GM18520 (cell line): ENCODE measurements around the gene LHX8.
"Not testable (repeated sequence)": the region's sequence is repeated elsewhere in the genome, so short reads cannot be mapped to it uniquely, and the experiment has no call there.

Experiments used
- ATAC-seq: cut with Tn5 transposase; IDR thresholded peaks from one replicate; pipeline ENCODE4 v1.9.1; 2021; ENCODE audit not compliant: unreplicated experiment

LHX8 gene

GRCh38 chr1:75133750-75134646 lies at the start of gene LHX8:
Gene LHX8, plus strand, starts transcription at chr1:75134388. Its CDS starts 2,227 bp downstream, at chr1:75136615.
- ATAC-seq = no peak

GRCh38 chr1:75085931-75086330 lies 48.3 kb upstream of the LHX8 start:
- ATAC-seq = no peak

- no peak for ATAC-seq
Observed at GRCh38 chr1:75087278-75087677, 46.9 kb upstream of the LHX8 start.

GRCh38 chr1:75092141-75092540 lies 42.0 kb upstream of the LHX8 start:
- ATAC-seq = no peak

GRCh38 chr1:75097654-75098053 lies 36.5 kb upstream of the LHX8 start:
- ATAC-seq = no peak

- no peak for ATAC-seq
Observed at GRCh38 chr1:75099581-75099980, 34.6 kb upstream of the LHX8 start.

- ATAC-seq = no peak
Observed at GRCh38 chr1:75100481-75101092, 33.6 kb upstream of the LHX8 start.

- not testable (repeated sequence) for ATAC-seq
Observed at GRCh38 chr1:75112362-75112951, 21.7 kb upstream of the LHX8 start.

- ATAC-seq = no peak
Observed at GRCh38 chr1:75115654-75116053, 18.5 kb upstream of the LHX8 start.

GRCh38 chr1:75123756-75124155 lies 10.4 kb upstream of the LHX8 start:
- no peak for ATAC-seq

- ATAC-seq = no peak
Observed at GRCh38 chr1:75124510-75124909, 9.7 kb upstream of the LHX8 start.

- no peak for ATAC-seq
Observed at GRCh38 chr1:75125161-75125726, 8.9 kb upstream of the LHX8 start.

- ATAC-seq = no peak
Observed at GRCh38 chr1:75126611-75127101, 7.5 kb upstream of the LHX8 start.

GRCh38 chr1:75127916-75128717 lies 6.1 kb upstream of the LHX8 start:
- ATAC-seq = no peak

- no peak for ATAC-seq
Observed at GRCh38 chr1:75129660-75129982, 4.6 kb upstream of the LHX8 start.

GRCh38 chr1:75129983-75130789 lies 4.0 kb upstream of the LHX8 start:
- ATAC-seq = no peak

- no peak for ATAC-seq
Observed at GRCh38 chr1:75130865-75131564, 3.2 kb upstream of the LHX8 start.

GRCh38 chr1:75131565-75132241 lies 2.5 kb upstream of the LHX8 start:
- no peak for ATAC-seq
